ENCODE measurements around the gene KRT82.

GRCh38 chr12:52364901-52365489, 41.1 kb downstream of the KRT82 start:
- TF ChIP-seq, protein P1, sequence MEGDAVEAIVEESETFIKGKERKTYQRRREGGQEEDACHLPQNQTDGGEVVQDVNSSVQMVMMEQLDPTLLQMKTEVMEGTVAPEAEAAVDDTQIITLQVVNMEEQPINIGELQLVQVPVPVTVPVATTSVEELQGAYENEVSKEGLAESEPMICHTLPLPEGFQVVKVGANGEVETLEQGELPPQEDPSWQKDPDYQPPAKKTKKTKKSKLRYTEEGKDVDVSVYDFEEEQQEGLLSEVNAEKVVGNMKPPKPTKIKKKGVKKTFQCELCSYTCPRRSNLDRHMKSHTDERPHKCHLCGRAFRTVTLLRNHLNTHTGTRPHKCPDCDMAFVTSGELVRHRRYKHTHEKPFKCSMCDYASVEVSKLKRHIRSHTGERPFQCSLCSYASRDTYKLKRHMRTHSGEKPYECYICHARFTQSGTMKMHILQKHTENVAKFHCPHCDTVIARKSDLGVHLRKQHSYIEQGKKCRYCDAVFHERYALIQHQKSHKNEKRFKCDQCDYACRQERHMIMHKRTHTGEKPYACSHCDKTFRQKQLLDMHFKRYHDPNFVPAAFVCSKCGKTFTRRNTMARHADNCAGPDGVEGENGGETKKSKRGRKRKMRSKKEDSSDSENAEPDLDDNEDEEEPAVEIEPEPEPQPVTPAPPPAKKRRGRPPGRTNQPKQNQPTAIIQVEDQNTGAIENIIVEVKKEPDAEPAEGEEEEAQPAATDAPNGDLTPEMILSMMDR (IDR thresholded peaks at IDR 0.05), result no peak
- no peak for TF ChIP-seq ZFX (IDR thresholded peaks at IDR 0.05; ENCODE audit: borderline replicate concordance)

Measured in 22Rv1 (cell line).